Measurements from ENCODE around the gene TRIM9.

- TF ChIP-seq EZH2phosphoT487 (IDR thresholded peaks at IDR 0.05) (no peak), CTCF (IDR thresholded peaks at IDR 0.05) (no peak), EZH2 (IDR thresholded peaks at IDR 0.05) (no peak)
Measured at GRCh38 chr14:51006781-51007211, 88.1 kb downstream of the TRIM9 start.

Data from neural progenitor cell (in vitro differentiated cells).